BE2C (cell line): ENCODE measurements around the gene ZNF581.

Source experiments
- DNase-seq: peaks from one replicate; pipeline ENCODE4 v3.0.0-alpha.2; 2020
- H3K27me3 ChIP-seq: fragments of 250-450 bp; sonication (Bioruptor Pico); 2 replicates; pipeline ENCODE4 v1.5.1; 2020; ENCODE audit warnings: mild to moderate bottlenecking
- H3K36me3 ChIP-seq: fragments of 250-450 bp; sonication (Bioruptor Pico); 2 replicates; pipeline ENCODE4 v1.5.1; 2020; ENCODE audit warnings: mild to moderate bottlenecking
- H3K4me1 ChIP-seq: fragments of 250-450 bp; sonication (Bioruptor Pico); 2 replicates; pipeline ENCODE4 v1.5.1; 2020
- H3K4me3 ChIP-seq: 2 replicates; pipeline ENCODE4 v1.5.1; 2011; ENCODE audit warnings: low read depth, low read length
- H3K9me3 ChIP-seq: fragments of 250-450 bp; sonication (Bioruptor Pico); 2 replicates; pipeline ENCODE4 v1.5.1; 2020
- TF ChIP-seq, protein P1 (sequence below): IDR thresholded peaks from 2 replicates; pipeline ENCODE4 v1.5.1; 2012; ENCODE audit warnings: mild to moderate bottlenecking, low read depth, low read length

ZNF581 gene

DNA sequence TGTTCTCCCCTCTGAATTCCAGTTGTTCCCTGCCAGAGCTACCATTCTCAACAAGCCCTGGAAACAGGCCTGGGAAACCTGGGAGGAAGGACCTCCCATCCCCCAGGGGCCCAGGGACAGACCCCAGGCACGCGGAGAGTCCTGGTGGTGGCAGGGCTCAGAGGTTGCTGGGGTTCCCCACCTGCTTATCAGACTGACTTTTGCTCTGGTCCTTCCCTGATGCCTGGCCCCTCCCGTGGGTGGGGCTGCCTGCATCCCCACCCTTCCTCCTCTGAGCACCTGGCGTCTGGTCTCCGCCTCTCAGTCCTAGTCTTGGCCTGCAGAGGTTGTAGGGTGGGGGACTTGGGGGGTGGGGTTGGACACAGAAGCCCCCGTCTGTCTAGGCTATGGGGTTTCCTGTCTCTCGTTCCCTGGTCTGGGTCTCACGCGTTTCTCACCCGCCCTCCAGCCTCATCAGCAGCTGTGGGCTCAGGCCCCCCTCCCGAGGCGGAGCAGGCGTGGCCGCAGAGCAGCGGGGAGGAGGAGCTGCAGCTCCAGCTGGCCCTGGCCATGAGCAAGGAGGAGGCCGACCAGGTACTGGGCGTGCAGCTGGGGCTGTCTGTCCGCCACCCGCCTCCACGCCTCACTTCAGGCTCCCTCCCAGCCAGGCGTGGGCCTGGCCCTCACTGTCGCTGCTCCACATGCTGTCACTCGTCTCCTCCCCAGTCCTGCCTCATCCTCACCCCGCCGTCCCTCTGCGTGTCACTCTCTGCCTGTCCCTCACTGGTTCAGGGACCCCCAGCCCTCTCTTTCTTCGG is 45.2 kb downstream of the ZNF581 start:
- TF ChIP-seq, protein P1, sequence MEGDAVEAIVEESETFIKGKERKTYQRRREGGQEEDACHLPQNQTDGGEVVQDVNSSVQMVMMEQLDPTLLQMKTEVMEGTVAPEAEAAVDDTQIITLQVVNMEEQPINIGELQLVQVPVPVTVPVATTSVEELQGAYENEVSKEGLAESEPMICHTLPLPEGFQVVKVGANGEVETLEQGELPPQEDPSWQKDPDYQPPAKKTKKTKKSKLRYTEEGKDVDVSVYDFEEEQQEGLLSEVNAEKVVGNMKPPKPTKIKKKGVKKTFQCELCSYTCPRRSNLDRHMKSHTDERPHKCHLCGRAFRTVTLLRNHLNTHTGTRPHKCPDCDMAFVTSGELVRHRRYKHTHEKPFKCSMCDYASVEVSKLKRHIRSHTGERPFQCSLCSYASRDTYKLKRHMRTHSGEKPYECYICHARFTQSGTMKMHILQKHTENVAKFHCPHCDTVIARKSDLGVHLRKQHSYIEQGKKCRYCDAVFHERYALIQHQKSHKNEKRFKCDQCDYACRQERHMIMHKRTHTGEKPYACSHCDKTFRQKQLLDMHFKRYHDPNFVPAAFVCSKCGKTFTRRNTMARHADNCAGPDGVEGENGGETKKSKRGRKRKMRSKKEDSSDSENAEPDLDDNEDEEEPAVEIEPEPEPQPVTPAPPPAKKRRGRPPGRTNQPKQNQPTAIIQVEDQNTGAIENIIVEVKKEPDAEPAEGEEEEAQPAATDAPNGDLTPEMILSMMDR = no peak
- Histone ChIP-seq H3K36me3 (peaks cover 65% of the 10 kb centered on the region), H3K9me3 (no peaks in the 10 kb centered on the region), H3K4me3 (no peak overlapping the region), H3K4me1 (peaks cover 12% of the 10 kb centered on the region), H3K27me3 (no peaks in the 10 kb centered on the region)
- DNase-seq = peak; percentile 77

DNA sequence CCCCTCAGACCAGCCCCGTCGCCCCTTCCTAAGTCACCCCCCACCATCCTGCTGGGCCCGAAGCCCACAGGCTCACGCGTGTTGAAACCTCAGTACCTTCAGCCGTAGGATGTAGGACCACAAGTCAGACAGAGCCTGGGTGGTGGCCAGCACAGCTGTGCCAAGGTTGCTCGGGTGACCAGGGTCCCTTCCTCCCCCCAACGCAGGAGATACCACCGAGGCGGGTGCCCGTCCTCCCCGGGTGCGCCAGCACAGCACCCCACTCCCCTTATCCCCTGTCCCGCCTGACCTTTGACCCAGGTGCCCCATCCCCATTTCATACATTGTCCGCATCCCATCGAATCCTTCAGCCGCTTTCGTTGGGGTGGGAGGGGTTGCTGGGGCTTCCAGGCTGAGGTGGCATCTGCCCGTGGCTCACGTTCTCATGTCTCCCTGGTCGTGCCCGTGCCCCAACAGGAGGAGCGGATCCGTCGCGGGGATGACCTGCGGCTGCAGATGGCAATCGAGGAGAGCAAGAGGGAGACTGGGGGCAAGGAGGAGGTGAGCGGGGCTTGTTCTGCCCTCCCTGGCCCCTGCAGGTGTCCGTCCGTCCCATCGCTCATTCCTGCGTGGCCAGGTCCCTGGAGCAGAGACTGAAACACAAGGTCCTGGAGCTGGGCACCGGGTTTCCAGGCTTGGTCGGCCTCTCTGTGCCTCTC is 46.1 kb downstream of the ZNF581 start:
- Histone ChIP-seq H3K27me3 (no peaks in the 10 kb centered on the region), H3K36me3 (peaks cover 63% of the 10 kb centered on the region), H3K9me3 (no peaks in the 10 kb centered on the region), H3K4me3 (no peak overlapping the region), H3K4me1 (peaks cover 12% of the 10 kb centered on the region)
- TF ChIP-seq, protein P1 = no peak
- DNase-seq = no peak

GRCh38 chr19:55690109-55690768 is 46.8 kb downstream of the ZNF581 start:
- DNase-seq = no peak
- Histone ChIP-seq H3K4me3 (no peak overlapping the region), H3K36me3 (peaks cover 61% of the 10 kb centered on the region), H3K27me3 (no peaks in the 10 kb centered on the region), H3K9me3 (no peaks in the 10 kb centered on the region), H3K4me1 (peaks cover 12% of the 10 kb centered on the region)
- TF ChIP-seq, protein P1 = no peak

DNA sequence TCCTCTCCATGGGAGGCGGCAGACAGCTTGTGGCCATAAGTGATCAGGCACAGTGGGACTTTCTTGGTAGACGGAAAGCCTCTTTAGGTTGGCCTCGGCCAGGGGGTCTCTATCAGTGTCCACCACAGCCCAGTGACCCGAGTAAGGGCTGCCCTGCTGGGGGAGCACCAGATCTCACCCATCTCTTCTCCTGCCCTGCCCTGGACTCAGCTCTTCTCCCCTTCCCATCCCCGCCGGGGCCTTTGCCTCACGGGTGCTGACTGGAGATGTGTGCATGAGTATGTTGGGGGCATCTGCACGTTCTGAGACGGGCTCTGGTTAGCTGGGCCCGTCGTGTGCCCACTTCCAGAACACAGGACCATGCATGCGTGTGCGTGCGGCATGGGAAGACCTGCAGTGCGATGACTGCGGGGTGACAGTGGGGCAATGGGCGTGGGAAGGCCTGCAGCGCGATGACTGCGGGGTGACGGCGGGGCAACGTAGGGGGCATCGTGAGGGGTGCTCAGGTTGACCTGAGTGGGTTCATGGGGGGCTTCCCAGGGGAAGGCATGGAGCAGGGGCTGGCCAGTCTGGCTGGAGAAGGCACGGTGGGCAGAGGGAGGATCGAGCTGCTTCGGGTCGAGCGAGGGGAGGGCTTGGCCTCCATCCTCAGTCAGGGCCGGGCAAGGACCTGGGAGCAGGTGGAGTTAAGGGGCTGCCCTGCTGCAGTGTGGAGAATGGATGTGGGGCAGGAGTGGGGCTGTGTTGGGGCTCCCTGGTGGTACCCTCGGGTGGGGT is 47.5 kb downstream of the ZNF581 start:
- Histone ChIP-seq H3K36me3 (peaks cover 59% of the 10 kb centered on the region), H3K4me1 (peaks cover 12% of the 10 kb centered on the region), H3K4me3 (no peak overlapping the region), H3K9me3 (no peaks in the 10 kb centered on the region), H3K27me3 (no peaks in the 10 kb centered on the region)
- TF ChIP-seq, protein P1 = no peak
- DNase-seq = no peak

- Histone ChIP-seq H3K36me3 (peaks cover 61% of the 10 kb centered on the region), H3K4me1 (peaks cover 12% of the 10 kb centered on the region), H3K9me3 (no peaks in the 10 kb centered on the region), H3K27me3 (no peaks in the 10 kb centered on the region), H3K4me3 (no peak overlapping the region)
- TF ChIP-seq, protein P1 = no peak
- no peak for DNase-seq
Measured at GRCh38 chr19:55691561-55692481, 48.4 kb downstream of the ZNF581 start.
